Anterior cingulate cortex (tissue), 58 donors: ENCODE data around the gene RABL2B.
A peak's percentile ranks its signal among the peaks of the same experiment; 100 is the strongest.

Experiments used
- DNase-seq, 58 donors: peaks; one replicate each; lab custom pipeline; 2025; lab: John Stamatoyannopoulos, UW

The RABL2B gene

GRCh38 chr22:50739279-50739691, 44.2 kb downstream of the RABL2B start:
- DNase-seq = no peak

- no peak for DNase-seq
Measured at GRCh38 chr22:50738649-50739227, 44.7 kb downstream of the RABL2B start.

- DNase-seq = no peak
Measured at GRCh38 chr22:50737728-50738648, 45.4 kb downstream of the RABL2B start, which contains the start of gene ACR. ACR (plus strand) TSS chr22:50738204; CDS start chr22:50738236, 32 bp downstream.

GRCh38 chr22:50735739-50736030, 47.8 kb downstream of the RABL2B start:
- DNase-seq = no peak

- no peak for DNase-seq
Measured at GRCh38 chr22:50734986-50735738, 48.3 kb downstream of the RABL2B start.

- DNase-seq = no peak
Measured at GRCh38 chr22:50734343-50734771, 49.1 kb downstream of the RABL2B start.

- DNase-seq = peak in 53 of 58 donors; percentile 26 to 83 (median 61)
Measured at GRCh38 chr22:50733521-50734342, 49.7 kb downstream of the RABL2B start.

- no peak for DNase-seq
Measured at GRCh38 chr22:50732681-50733080, 50.8 kb downstream of the RABL2B start.

GRCh38 chr22:50731811-50732624, 51.4 kb downstream of the RABL2B start:
- peak in 22 of 58 donors; percentile 11 to 63 (median 28) for DNase-seq

GRCh38 chr22:50730941-50731661, 52.3 kb downstream of the RABL2B start:
- DNase-seq = no peak

- no peak for DNase-seq
Measured at GRCh38 chr22:50730013-50730891, 53.2 kb downstream of the RABL2B start.

- no peak for DNase-seq
Measured at GRCh38 chr22:50729391-50730012, 53.9 kb downstream of the RABL2B start.

- DNase-seq = no peak
Measured at GRCh38 chr22:50728523-50728931, 54.9 kb downstream of the RABL2B start.

GRCh38 chr22:50727678-50728522, 55.5 kb downstream of the RABL2B start:
- no peak for DNase-seq

- no peak for DNase-seq
Measured at GRCh38 chr22:50726643-50727340, 56.6 kb downstream of the RABL2B start.

GRCh38 chr22:50725597-50725996, 57.8 kb downstream of the RABL2B start:
- DNase-seq = no peak
